Midbrain (tissue), 1 donor: ENCODE measurements around the gene SUPT6H.

Experiments
- DNase-seq: peaks from one replicate; lab custom pipeline; 2025; lab: John Stamatoyannopoulos, UW

Gene SUPT6H

DNA sequence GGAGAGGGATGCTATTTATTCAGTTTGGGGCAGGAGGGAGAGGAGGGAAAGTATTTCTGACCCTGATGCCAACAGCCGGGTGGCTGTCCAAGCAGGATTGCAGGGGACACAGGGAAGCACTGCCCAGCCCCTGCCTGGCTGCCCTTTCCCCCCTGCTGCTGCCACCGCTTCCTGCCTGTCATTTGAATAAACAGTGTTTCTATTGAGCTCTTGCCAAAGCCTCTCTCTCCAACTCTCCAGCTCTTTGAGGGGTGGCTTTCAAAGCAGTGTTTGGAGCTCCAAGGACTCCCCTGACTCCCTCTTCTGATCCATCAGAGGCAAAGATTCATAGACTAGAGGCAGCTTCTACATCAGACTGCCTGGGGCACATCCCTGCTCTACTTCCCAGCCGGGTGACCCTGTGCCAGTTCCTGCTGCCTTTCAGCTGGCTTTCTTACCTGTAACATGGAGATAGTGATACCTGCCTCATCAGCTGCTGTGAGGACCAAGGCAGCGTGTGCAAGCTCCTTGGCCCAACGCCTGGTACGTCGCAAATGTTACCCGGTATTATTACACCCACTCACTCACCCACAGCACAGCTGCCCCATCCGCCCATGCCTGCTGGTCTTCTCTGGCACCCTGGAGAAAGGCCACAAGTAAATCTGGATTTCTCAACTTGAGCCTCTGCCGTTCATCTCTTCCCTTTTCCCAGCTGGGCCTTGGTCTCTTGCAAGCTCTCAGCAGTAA is 40.2 kb downstream of the SUPT6H start:
- DNase-seq = peak; percentile 78

DNA sequence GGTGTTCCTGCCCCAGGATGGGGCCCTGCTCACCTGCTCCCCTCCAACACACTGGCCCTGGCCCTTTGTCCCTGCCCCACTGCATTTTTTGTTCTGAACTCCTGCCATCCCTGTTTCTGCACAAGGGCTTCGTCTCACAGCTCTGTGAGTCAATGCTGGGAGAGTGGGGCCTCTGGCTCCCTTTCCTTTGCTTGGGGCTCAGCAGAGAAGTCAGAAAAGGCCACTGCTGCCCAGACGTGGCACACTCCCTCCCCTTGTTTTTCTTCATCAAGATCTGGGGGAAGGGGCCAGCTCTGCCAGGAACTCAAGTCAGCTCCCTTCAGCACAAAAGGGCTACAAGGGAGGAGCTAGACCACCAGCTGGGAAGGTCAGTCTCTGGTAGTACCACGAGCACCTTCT is 40.7 kb downstream of the SUPT6H start:
- no peak for DNase-seq

DNA sequence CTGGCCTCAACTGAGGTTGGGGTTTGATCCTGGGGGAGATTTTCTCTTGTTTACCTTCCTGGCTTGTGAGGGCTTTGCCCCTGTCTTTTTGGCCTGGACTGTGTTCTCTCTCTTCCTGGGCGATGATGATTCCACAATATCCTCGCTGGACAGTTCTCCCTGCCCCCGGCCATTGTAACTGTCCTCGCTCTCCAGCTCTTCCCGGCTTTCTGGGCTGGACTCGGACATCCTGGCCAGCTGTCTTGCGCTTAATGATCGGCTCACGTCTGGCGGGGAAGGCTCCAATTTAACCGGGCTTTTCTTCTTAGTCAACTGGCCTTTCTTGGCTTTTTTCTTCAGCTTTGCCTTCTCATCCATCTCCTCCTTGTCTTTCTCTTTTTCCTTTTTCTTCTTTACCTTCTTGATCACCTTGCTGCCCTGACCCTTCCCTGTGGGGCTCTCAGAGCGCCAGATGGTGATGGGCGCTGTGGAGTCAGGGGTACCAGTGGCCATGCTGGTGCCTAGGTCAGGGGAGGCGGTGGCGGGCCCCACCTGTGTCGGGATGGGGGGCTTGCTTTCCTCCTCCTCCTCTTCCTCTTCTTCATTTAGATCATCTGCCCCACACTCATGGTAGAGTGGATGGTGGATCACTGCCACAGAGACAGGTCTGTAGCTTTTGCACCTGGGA is 41.7 kb downstream of the SUPT6H start:
- DNase-seq = no peak

DNA sequence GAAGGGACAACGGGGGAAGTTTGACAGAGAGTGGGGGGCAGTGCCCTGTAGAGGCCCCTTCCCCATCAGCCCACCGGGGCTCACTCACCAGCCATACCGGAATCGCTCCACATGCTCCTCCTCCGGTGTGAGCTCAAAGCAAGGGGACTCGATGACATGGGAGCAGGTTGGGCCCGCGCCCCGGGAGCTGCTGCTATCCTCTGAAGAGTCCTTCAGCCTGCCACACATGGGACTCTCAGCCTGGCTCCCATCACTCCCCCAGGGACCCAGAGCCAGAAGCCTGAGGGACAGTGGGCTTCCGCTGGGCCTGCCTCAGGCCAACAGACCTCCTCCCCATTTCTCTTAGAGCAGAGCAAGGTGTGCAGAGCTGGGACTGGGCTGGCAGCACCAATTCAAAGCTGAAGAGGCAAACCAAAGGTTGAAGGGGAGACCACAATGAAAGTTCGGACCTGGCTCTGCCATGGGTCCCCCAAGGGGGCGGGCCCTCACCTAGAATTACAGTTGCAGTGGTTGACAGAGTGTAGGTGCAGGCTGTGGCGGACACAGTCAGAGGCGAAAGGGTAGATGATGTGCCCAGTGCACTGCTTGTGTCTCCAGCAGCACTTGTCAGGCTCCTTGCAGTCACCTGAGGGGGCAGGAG is 42.3 kb downstream of the SUPT6H start:
- DNase-seq = no peak

DNA sequence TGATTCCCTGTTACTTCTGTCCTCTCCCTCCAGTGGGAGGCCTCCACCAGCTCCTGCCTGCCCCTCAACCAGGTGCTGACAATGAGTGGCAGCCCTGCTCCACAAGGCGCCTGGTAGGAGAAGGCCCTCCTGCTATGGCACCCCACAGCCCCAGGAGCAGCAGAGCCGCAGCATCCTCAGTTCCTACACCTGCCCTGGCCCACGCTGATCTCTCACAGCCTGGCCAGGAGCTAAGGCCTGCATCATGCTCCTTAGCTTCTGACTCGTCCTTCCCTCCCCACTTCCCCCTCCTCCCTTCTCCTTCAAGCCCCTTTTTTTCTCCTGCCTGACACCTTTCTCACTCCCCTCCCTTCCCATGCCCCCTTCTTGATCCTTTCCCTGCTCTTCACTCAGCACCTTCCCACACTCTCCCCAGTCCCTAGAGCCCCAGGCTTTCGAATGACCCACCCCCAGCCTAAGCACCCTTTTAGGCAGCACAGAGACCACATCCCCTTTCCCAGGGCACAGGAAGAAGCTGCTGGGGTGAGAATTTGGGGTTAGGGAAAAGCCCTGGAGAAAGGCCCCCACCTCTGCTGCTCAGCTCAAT is 43.2 kb downstream of the SUPT6H start:
- DNase-seq = no peak

DNA sequence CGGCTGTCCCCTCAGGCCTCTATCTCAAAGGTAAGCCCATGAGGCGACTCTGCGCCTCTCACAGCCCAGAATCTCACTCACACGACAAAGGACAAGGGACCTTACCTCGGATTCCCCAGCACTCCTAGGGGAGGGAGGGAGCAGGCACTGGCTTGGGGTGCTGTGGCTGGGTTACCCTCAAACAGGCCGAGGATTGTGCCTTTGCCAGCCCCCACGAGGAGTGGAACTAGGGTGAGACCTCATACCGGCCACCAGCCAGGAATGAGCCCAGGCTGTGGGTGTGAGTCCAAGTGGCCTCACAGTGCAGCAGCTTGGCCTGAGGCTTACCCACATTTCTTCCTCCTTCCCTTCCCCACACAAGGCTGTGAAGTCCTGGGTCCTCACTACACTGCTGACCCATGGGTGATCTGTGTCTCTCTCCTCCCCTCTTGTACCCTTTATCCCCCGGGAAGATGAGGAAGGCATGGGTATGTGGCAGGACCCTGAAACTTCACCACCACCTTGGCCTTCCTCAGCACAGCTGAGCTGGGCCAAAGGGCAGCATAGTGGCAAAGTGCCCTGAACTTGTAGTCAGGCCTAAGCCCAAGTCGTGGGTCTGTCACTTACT is 43.8 kb downstream of the SUPT6H start:
- no peak for DNase-seq

DNA sequence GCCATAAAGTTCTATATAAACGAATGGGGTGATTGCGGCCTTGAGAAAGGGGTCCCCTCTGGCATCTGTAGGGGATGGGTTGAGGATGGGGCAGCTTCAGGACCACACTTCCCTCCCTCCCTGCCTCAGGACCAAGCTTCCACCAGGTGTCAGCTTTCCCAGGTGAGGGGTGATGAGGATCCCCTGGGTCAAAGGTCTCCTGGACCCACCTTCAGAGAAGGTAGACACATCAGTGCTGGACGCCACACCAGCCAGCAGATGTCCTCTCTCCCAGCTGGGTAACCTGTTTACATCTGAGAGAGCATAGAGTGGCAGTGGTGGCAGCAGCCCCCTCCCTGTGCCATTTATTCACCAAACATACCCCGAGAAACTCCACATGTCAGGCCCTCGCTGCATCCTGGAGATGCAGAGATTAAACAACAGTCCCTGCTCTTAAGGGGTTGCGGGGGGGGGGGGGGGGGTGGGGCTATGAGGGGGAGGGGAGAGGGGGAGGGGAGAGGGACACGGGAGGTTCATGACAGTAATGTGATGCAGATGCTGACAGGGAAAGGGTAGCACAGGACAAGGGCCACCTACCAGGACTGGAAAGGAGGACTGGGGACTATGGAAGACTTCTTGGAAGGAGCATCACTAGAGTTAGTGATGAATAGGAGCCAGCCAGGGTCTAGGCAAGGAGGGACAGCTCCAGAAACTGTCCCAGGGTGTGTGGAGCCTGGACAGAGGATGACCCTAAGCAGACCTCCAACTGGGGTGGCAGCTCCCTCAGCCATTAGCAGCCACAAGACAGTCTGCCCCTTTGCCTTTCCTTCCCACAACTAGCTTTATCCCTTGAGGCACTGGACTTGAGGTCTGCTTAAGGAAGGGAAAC is 44.7 kb downstream of the SUPT6H start:
- no peak for DNase-seq

DNA sequence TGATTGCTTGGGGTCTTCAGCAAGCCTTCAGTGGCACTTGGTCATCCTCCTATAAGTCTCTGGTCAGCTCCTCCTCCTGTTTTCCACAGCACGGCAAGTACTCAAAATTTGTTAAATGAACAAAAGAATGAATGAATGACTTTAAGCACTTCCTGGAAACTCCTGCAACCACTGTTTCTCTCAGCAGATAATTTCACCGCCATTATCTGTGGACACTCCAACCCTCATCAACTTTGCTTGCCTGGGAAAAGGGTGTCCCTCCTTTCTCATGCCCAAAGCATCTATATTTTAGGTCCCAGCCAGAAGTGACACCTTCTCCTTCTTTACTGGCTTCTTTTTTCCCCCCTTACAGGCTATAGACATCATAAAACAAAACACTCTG is 45.3 kb downstream of the SUPT6H start:
- DNase-seq = no peak

DNA sequence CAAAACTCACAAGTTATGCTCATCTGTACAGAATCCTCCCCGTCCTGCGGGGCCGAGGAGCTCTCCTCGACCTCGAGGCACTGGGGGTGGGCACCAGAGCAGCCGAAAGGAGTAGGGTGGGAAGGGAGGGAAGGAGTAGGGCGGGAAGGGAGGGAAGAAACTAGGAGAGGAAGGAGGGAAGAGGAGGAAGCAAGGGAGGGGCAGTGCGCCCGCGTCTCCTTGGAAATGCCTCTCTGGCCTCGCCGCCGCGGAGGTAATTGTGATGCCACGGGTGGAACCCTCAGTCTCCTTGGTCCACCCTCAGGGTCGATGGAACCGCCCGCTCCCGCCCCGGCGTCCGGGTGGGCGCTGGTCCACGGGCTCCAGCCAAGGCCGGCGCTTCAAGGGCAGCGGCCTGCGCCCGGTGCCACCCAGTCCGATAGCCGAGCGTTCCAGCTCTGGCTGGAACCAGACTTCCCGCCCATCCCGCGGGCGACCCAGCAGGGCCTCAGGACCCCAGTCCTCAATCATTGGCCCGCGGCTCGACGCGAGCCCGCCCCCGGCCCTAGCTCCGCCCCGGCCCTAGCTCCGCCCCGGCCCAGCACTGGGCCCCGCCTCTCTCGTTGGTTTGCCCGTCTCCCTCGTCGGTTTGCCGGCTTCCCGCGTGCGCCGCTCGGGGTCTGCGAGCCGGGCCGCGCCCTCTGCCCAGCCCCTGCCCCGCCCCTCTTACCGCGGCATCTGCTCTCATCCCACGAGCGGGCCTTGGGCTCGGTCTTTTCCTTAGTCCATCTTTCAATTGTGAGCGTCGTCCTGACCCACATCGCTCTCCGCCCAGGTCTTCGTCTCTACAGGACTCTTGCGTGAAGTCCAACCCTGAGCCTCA is 49.1 kb downstream of the SUPT6H start:
- DNase-seq = peak; percentile 90

DNA sequence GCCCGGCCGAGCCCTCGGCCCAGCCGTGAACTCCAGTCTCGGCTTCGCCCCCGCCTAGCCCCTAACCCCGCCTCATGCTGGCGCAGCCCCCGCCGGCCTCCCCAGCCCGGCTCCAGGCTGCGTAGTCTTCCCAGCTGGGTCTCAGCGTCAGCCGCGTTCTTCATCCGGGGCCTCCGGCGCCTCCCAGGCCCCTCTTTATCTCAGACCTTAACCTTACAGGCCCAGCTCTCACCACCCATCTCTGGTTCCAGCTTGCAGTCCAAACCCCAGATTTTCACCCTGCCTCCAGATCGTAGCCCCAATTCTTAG is 49.7 kb downstream of the SUPT6H start, which contains the start of gene PROCA1:
Gene PROCA1, minus strand, starts transcription at position 166 of the 309 bp plus-strand sequence. CDS start 228 bp downstream, outside the sequence.
- no peak for DNase-seq

DNA sequence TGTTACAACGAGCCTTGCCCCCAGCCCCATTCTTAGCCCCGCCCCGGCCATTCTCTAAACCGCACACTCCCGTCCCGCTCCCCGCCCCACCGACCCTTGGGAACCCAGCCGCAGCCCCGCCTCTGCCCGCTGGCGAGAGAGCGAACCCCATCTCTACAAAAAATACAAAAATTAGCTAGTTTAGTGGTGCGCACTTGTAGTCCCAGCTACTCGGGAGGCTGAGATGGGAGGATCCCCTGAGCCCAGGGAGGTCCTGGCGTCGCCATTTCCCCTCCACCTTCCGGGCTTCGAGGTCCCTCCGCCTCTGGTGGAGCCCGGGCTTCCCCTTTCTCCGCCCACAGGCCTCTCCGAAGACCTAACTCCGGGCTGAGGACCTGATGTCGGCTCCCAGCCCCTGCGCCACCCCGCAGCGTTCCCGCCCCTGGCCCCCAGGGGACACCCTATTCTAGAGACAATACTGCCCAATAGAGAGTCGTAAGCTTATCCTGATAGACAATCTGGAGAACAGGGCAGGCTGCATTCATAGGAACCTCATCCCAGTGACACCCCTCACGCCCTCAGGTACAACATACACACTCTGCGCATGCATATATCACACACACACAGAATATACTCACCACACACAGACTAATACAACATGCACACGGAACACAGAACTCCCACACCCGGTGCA is 50.2 kb downstream of the SUPT6H start:
- DNase-seq = peak; percentile 6

DNA sequence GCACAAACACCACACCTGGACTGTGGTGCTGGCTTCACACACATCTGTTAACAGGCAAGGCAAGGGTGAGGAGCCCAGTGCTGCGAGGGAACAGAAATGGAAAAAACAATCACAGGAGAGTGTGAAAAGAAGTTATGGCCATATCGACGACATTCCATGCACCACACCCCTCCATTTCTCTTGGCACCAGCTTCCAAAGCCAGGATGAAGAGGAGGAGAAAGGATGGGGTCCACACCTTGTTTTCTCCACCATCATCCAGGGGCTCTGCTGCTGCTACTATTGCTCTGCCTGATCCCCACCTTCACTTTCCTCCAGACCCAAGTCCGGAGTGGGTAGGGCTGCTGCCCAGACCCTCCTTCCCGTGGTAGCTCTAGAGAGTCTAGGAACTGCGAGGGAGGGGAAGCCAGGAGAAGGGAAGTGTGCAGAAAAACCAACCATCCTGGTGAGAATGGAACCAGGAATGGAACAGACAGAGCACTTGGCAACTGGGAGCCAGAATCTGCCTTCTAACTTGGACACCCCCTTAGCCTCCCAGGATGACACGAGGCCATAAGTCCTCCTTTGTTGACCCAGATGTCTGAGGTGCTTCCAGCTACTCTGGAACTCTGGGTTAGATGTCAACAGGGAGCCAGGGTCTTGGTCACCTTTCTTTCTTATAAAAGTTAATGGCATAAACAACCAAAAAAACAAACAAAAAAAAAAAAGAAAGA is 50.9 kb downstream of the SUPT6H start:
- DNase-seq = no peak

DNA sequence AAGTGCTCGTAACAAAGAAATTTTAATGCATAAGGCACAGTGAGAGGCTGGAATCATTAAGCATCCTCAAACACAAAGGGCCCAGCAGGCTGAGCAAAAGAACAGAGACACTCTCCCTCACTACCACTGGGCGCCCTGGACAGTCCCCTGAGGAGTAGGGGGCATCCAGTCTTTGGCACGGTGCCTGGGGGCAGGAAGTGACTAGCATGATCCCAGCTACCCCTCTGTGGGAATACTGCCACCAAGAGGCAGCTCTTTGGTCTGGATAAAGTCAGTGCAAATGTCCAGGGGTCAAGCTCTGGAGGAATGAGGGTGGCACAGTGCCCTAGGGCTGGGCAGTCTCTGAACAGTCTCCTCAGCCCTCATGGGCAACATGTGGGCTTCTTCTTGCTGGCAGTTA is 52.3 kb downstream of the SUPT6H start:
- no peak for DNase-seq

DNA sequence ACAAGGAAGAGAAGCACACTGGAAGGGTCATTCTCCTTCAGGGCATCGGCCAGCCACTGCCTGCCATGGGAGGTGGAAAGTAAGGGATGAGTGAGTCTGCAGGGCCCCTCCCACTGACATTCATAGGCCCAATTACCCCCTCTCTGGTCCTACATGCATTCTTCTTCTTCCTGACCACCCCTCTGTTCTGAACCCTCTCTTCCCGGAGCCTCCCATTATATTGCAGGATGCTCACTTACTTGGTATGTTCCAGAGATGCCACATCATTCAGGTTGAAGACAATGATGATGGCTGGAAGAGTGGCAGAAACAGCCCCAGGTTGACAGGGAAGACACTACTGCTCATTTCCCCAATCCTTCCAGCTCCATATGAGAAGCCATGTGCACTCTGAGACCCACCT is 53.2 kb downstream of the SUPT6H start:
- DNase-seq = no peak

DNA sequence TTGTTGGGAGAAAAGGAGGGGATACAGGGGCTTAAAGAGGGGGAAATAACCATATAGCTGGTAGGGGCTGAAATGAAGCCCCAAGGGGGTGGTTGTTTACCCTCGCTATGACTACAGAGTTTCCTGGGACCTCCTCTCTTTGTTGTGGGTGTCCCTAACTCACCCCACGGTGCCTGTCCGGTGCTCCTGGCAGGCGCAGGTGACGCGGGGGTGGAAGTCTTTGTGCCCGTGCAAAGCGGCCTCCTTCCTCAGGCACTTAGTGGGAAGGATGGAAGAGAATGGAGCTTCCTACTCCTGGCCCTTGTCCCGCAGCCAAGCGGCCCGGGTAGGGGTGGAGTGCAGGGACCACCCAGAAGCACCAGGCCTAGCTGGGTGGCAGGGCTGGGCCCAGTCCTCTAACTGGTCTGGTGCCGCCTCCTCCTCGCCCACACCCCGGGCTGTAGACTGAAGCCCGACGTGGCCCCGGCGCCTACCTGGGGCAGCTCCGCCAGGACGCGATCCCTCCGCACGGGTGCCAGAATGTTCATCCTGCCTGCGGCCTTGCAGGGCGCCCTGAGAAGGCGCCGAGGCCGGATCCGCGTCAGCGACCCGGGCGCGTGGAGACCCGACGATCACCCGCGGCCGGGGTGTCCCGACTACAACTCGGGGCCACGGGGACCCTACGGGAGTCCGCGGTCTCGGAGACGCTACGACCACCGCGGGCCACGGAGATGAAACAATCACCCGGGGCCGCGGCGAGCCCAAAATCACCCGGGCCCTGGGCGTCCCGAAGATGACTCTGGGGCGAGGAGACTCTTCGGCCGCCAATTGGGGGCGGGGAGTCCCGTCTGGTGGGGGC is 55.0 kb downstream of the SUPT6H start:
- DNase-seq = no peak

DNA sequence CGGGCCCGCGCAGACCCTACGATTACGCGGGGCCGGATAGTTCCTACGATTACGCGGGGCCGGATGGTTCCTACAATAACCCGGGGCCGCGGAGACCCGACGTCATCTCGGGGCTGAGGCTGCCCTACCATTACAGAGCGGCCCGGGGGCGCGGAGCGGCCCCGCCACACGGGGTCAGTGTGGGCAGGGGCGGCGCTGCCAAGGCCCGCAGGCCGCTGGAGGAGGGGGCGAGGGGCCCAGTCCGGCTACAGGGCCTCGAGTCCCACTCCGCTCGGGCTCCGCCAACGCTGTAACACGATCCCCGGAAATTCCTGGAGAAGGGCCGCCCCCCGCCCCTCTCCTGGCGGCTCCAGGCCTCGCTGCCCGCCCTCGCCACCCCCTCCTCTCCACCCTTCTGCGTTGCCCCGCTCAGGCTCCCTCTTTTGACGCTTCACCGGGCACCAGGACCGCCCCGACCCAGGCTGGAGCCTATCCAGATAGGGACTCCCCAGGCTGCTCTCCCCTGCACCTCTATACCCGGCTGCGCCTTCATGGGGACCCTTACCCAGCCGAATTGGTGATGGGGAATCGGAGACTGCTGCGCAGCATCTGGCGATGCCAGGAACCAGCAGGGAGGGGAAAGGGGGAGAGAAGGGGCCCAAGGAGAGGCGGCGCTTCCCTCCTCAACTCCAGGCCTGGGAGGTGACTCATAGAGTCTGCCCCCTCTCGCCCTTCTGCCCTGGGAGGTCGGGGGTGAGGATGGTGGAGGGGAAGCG is 55.8 kb downstream of the SUPT6H start, which contains the start of gene RAB34:
Gene RAB34, minus strand, starts transcription at position 291 of the 755 bp plus-strand sequence. CDS start 602 bp downstream, outside the sequence.
- peak; percentile 26 for DNase-seq

DNA sequence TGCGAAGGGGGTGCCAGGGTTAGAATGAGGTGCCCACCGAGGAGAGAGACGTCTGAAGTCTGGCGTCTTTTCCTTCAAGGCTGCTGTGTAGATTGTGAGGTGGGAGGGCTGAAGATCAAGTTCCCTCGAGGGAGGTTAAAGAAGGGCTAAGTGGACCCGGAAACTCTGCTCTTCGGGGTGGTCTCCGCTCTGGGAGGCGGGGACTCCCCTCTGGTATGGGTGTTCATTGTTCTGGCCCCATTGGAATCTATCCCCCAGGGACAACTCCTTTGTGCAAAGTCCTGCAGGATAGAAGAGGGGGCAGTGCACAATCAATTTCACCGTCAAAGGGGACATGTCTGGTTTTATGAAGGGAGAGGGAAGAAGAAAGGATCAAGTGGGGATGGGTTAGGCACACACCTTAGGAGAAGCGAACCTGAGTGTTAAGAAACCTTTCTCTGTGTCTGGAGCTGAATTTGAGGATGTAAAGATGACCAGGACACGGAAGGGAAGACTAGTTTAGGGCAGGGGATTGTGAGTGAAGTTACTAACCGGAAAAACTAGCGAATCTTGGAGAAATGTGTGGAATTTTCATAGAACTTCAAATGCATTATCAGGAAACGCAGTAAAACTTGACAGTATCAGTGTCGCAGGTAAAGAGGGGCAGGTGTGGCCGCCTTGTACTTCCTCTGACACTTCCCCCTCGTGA is 56.5 kb downstream of the SUPT6H start:
- no peak for DNase-seq
